Endometrial microvascular endothelial cells (primary cell): ENCODE measurements around the gene FLYWCH1. TPM values are rescaled to one million over a fixed set of nuclear protein-coding genes. Genes with fewer than 3 reads are reported as not detected.

Source experiments
- in situ Hi-C: cut with HindIII; loops from 2 replicates; pipeline ENCODE4 v1.10.0; 2017; ENCODE audit warnings: low sequenced_read_pairs, low pct_unique_long_range_greater_than_20kb; ENCODE audit errors: inconsistent ontology term
- total RNA-seq: library from RNA; depleted of rRNA; stranded (reverse); fragments of >200 nt; gene quantifications from one replicate; pipeline ENCODE4 v1.2.3, GENCODE V29; 2015; ENCODE audit errors: inconsistent ontology term

FLYWCH1 gene
- total RNA-seq, 1 donor from 2014 or later, result 42.6 TPM

GRCh38 chr16:2964475-2965336 lies 53.0 kb downstream of the FLYWCH1 start:
- in situ Hi-C loops, result no loop called here

- in situ Hi-C loops, result no loop called here
Measured at GRCh38 chr16:2966043-2966807, 54.5 kb downstream of the FLYWCH1 start.

- in situ Hi-C loops, result no loop called here
Measured at GRCh38 chr16:2966808-2967191, 55.1 kb downstream of the FLYWCH1 start.

GRCh38 chr16:2967211-2967631 lies 55.5 kb downstream of the FLYWCH1 start:
- in situ Hi-C loops, result no loop called here

GRCh38 chr16:2967721-2968161 lies 56.0 kb downstream of the FLYWCH1 start:
- in situ Hi-C loops, result no loop called here

GRCh38 chr16:2968368-2968737 lies 56.6 kb downstream of the FLYWCH1 start:
- in situ Hi-C loops, result no loop called here

- in situ Hi-C loops, result no loop called here
Measured at GRCh38 chr16:2968738-2969544, 57.2 kb downstream of the FLYWCH1 start, which contains the start of gene PAQR4. Gene PAQR4 (plus strand): TSS chr16:2969348. CDS start chr16:2969675, 327 bp downstream.

GRCh38 chr16:2969545-2970521 lies 58.1 kb downstream of the FLYWCH1 start:
- in situ Hi-C loops, result no loop called here

- in situ Hi-C loops, result no loop called here
Measured at GRCh38 chr16:2970563-2970962, 58.8 kb downstream of the FLYWCH1 start.

- in situ Hi-C loops, result no loop called here
Measured at GRCh38 chr16:2971134-2971984, 59.6 kb downstream of the FLYWCH1 start.

GRCh38 chr16:2971985-2972784 lies 60.5 kb downstream of the FLYWCH1 start:
- in situ Hi-C loops, result no loop called here

- in situ Hi-C loops, result no loop called here
Measured at GRCh38 chr16:2973093-2973492, 61.4 kb downstream of the FLYWCH1 start.

- in situ Hi-C loops, result no loop called here
Measured at GRCh38 chr16:2973605-2974318, 62.0 kb downstream of the FLYWCH1 start.

GRCh38 chr16:2974319-2975056 lies 62.8 kb downstream of the FLYWCH1 start:
- in situ Hi-C loops, result no loop called here

- in situ Hi-C loops, result no loop called here
Measured at GRCh38 chr16:2975161-2975795, 63.5 kb downstream of the FLYWCH1 start.
